H9 (cell line): Measurements from ENCODE around the gene MYCBP2. TPM values are rescaled to one million over a fixed set of nuclear protein-coding genes. Genes with fewer than 3 reads are reported as not detected.
"Not testable (repeated sequence)": the region's sequence is repeated elsewhere in the genome, so short reads cannot be mapped to it uniquely, and the experiment has no call there.

Experiments used
- DNase-seq: peaks from one replicate; pipeline ENCODE4 v3.0.0-alpha.2; 2017
- H2AFZ ChIP-seq: one replicate; pipeline ENCODE4 v1.6.1; 2013; ENCODE audit warnings: mild to moderate bottlenecking, low read length, control low read depth, moderate library complexity
- H2AK5ac ChIP-seq: 2 replicates; pipeline ENCODE4 v1.6.1; 2013; ENCODE audit warnings: low read length, control low read depth, mixed read lengths; ENCODE audit not compliant: insufficient read length
- H2BK120ac ChIP-seq: one replicate; pipeline ENCODE4 v1.6.1; 2013; ENCODE audit warnings: low read depth, mild to moderate bottlenecking, low read length, control low read depth, inconsistent platforms; ENCODE audit not compliant: poor library complexity, severe bottlenecking
- H2BK12ac ChIP-seq: 2 replicates; pipeline ENCODE4 v1.6.1; 2013; ENCODE audit warnings: low read length, control low read depth, mixed read lengths, low read depth; ENCODE audit not compliant: insufficient read length
- H2BK15ac ChIP-seq: 2 replicates; pipeline ENCODE4 v1.6.1; 2013; ENCODE audit warnings: low read depth, low read length, control low read depth
- H2BK20ac ChIP-seq: one replicate; pipeline ENCODE4 v1.6.1; 2013; ENCODE audit warnings: low read depth, mild to moderate bottlenecking, low read length, control low read depth, inconsistent platforms; ENCODE audit not compliant: poor library complexity, severe bottlenecking
- H2BK5ac ChIP-seq: 2 replicates; pipeline ENCODE4 v1.6.1; 2013; ENCODE audit warnings: low read length, control low read depth, mixed read lengths; ENCODE audit not compliant: insufficient read length
- H3K14ac ChIP-seq: 2 replicates; pipeline ENCODE4 v1.6.1; 2013; ENCODE audit warnings: low read length, control low read depth; ENCODE audit not compliant: insufficient read depth
- H3K18ac ChIP-seq: 2 replicates; pipeline ENCODE4 v1.6.1; 2013; ENCODE audit warnings: low read depth, mild to moderate bottlenecking, mixed read lengths, low read length, control low read depth; ENCODE audit not compliant: insufficient read length
- H3K23ac ChIP-seq: 2 replicates; pipeline ENCODE4 v1.6.1; 2013; ENCODE audit warnings: low read length, control low read depth, mixed read lengths, low read depth; ENCODE audit not compliant: insufficient read length
- H3K23me2 ChIP-seq: 2 replicates; pipeline ENCODE4 v1.6.1; 2013; ENCODE audit warnings: low read depth, mild to moderate bottlenecking, mixed read lengths, low read length, control low read depth; ENCODE audit not compliant: insufficient read length, poor library complexity, severe bottlenecking
- H3K27ac ChIP-seq: 2 replicates; pipeline ENCODE4 v1.5.1; 2013; ENCODE audit warnings: low read length, control low read depth, mixed read lengths, low read depth; ENCODE audit not compliant: insufficient read length
- H3K27me3 ChIP-seq: 2 replicates; pipeline ENCODE4 v1.6.1; 2013; ENCODE audit warnings: low read length, control low read depth, inconsistent platforms; ENCODE audit not compliant: insufficient read depth
- H3K4ac ChIP-seq: 2 replicates; pipeline ENCODE4 v1.6.1; 2013; ENCODE audit warnings: low read depth, mild to moderate bottlenecking, control low read depth, inconsistent platforms, low read length, moderate library complexity
- H3K4me1 ChIP-seq: 2 replicates; pipeline ENCODE4 v1.6.1; 2013; ENCODE audit warnings: low read length, control low read depth, inconsistent platforms; ENCODE audit not compliant: insufficient read depth
- H3K4me2 ChIP-seq: 2 replicates; pipeline ENCODE4 v1.6.1; 2013; ENCODE audit warnings: low read length, control low read depth, mixed read lengths; ENCODE audit not compliant: insufficient read length, insufficient read depth
- H3K56ac ChIP-seq: 2 replicates; pipeline ENCODE4 v1.6.1; 2013; ENCODE audit warnings: low read depth, mild to moderate bottlenecking, mixed read lengths, low read length, control low read depth; ENCODE audit not compliant: insufficient read length
- H3K79me1 ChIP-seq: 2 replicates; pipeline ENCODE4 v1.6.1; 2013; ENCODE audit warnings: low read depth, mild to moderate bottlenecking, moderate library complexity, low read length, control low read depth, inconsistent platforms; ENCODE audit not compliant: insufficient read depth, poor library complexity, severe bottlenecking
- H3K79me2 ChIP-seq: 2 replicates; pipeline ENCODE4 v1.6.1; 2013; ENCODE audit warnings: low read length, control low read depth, inconsistent platforms; ENCODE audit not compliant: insufficient read depth
- H3K9ac ChIP-seq: 2 replicates; pipeline ENCODE4 v1.6.1; 2013; ENCODE audit warnings: low read length, control low read depth, mixed read lengths; ENCODE audit not compliant: insufficient read length; ENCODE audit errors: extremely low read depth
- H3K9me3 ChIP-seq: one replicate; pipeline ENCODE4 v1.6.1; 2013; ENCODE audit warnings: low read depth, low read length, inconsistent platforms; ENCODE audit not compliant: control insufficient read depth
- H3T11ph ChIP-seq: one replicate; pipeline ENCODE4 v1.6.1; 2013; ENCODE audit warnings: mild to moderate bottlenecking, low read length, control low read depth, inconsistent platforms
- H4K20me1 ChIP-seq: one replicate; pipeline ENCODE4 v1.6.1; 2013; ENCODE audit not compliant: control insufficient read depth, insufficient read length, insufficient read depth
- H4K5ac ChIP-seq: 2 replicates; pipeline ENCODE4 v1.6.1; 2013; ENCODE audit warnings: low read depth, mild to moderate bottlenecking, mixed read lengths, low read length, control low read depth; ENCODE audit not compliant: insufficient read length
- H4K8ac ChIP-seq: replicated peaks from 2 replicates; pipeline ENCODE4 v1.6.1; 2013; ENCODE audit warnings: low read length, control low read depth, mixed read lengths, low read depth; ENCODE audit not compliant: insufficient read length
- H4K91ac ChIP-seq: 2 replicates; pipeline ENCODE4 v1.6.1; 2013; ENCODE audit warnings: low read depth, mild to moderate bottlenecking, moderate library complexity, mixed read lengths, low read length, control low read depth; ENCODE audit not compliant: insufficient read length
- H3K27ac Mint-ChIP-seq, 3 experiments: 2 replicates in 2 of 3; 3 replicates in 1 of 3; pipeline ENCODE4 v1.8.0; 2020 to 2021; ENCODE audit warnings: mixed read lengths in 3 of 3, mild to moderate bottlenecking in 1 of 3, moderate library complexity in 1 of 3
- H3K27me3 Mint-ChIP-seq: 2 replicates; pipeline ENCODE4 v1.8.0; 2021; ENCODE audit warnings: low read depth, mild to moderate bottlenecking, moderate library complexity, mixed read lengths
- H3K36me3 Mint-ChIP-seq, 3 experiments: 2 replicates in 2 of 3; 3 replicates in 1 of 3; pipeline ENCODE4 v1.8.0; 2020 to 2021; ENCODE audit warnings: low read depth in 3 of 3, mixed read lengths in 3 of 3; ENCODE audit not compliant: insufficient read depth in 1 of 3
- H3K4me1 Mint-ChIP-seq, 2 experiments: 2 replicates each; pipeline ENCODE4 v1.8.0; 2020; ENCODE audit warnings: mixed read lengths in 2 of 2
- H3K4me3 Mint-ChIP-seq, 2 experiments: 2 replicates in 1 of 2; 3 replicates in 1 of 2; pipeline ENCODE4 v1.8.0; 2020 to 2021; ENCODE audit warnings: mild to moderate bottlenecking in 2 of 2, mixed read lengths in 2 of 2, moderate library complexity in 1 of 2
- H3K9me3 Mint-ChIP-seq, 2 experiments: 2 replicates in 1 of 2; 3 replicates in 1 of 2; pipeline ENCODE4 v1.8.0; 2020; ENCODE audit warnings: mild to moderate bottlenecking in 2 of 2, mixed read lengths in 2 of 2, moderate library complexity in 1 of 2
- CTCF ChIP-seq: fragments of 200-600 bp; sonication (generic); conservative IDR thresholded peaks from 3 replicates; pipeline ENCODE4 v1.8.0; 2021; ENCODE audit warnings: antibody characterized with exemption, mild to moderate bottlenecking
- WGBS: extraction: QIAGEN DNeasy Blood & Tissue Kit; methylation state at CpG from one replicate; pipeline ENCODE4 v1.1.7; 2013; ENCODE audit warnings: missing lambda C conversion rate, low lambda C conversion rate, mixed read lengths; ENCODE audit not compliant: insufficient read length; ENCODE audit errors: extremely low coverage; 5-methylcytosine and 5-hydroxymethylcytosine counted together
- total RNA-seq: library from RNA; stranded (reverse); gene quantifications from 2 replicates; pipeline ENCODE4 v1.2.1, GENCODE V29; 2021

MYCBP2 gene
- total RNA-seq, 1 experiment from 2014 or later = 32.0 TPM

- H3K4me3 Mint-ChIP-seq = no peak overlapping the region
- Histone ChIP-seq H3K4me1 (no peaks in the 10 kb centered on the region; the same call in 1 of the 2 replicates), H3K27ac (no peak overlapping the region), H3K27me3 (no peaks in the 10 kb centered on the region), H3K9me3 (no peaks in the 10 kb centered on the region), H3K9ac (no peak overlapping the region), H3K79me1 (no peaks in the 10 kb centered on the region), H3K4me2 (no peak overlapping the region), H2BK20ac (no peak overlapping the region), H2BK120ac (no peak overlapping the region), H3K23ac (no peak overlapping the region), H3K4ac (no peak overlapping the region), H2BK12ac (no peak overlapping the region), H4K5ac (no peak overlapping the region), H2AK5ac (no peak overlapping the region), H2BK5ac (no peak overlapping the region), H3K79me2 (no peaks in the 10 kb centered on the region), H3T11ph (no peak overlapping the region), H2AFZ (no peak overlapping the region), H4K20me1 (no peaks in the 10 kb centered on the region), H3K23me2 (no peaks in the 10 kb centered on the region), H4K91ac (no peak overlapping the region), H3K14ac (no peak overlapping the region), H3K18ac (no peak overlapping the region), H2BK15ac (no peak overlapping the region), H3K56ac (no peak overlapping the region), H4K8ac (no peak overlapping the region)
- peaks cover 16 to 17% of the 10 kb centered on the region in 2 experiments for H3K4me1 Mint-ChIP-seq
- DNase-seq = no peak
- no peak for TF ChIP-seq CTCF
- H3K27ac Mint-ChIP-seq = no peak overlapping the region
- H3K27me3 Mint-ChIP-seq = no peaks in the 10 kb centered on the region
- peaks cover 18 to 20% (median 19%) of the 10 kb centered on the region in 3 experiments for H3K36me3 Mint-ChIP-seq
- H3K9me3 Mint-ChIP-seq = no peaks in the 10 kb centered on the region; a peak in 2 of 5 replicates
These were observed 37.0 kb downstream of the MYCBP2 start for GRCh38 chr13:77289851-77290250.

GRCh38 chr13:77285632-77286031 lies 41.3 kb downstream of the MYCBP2 start:
- H3K4me1 ChIP-seq, H3K36me3 Mint-ChIP-seq, H2AFZ ChIP-seq, H3K79me2 ChIP-seq, H3K27me3 Mint-ChIP-seq, DNase-seq, H4K91ac ChIP-seq, H4K5ac ChIP-seq, H3K18ac ChIP-seq, H3K9me3 Mint-ChIP-seq, H3K23ac ChIP-seq, H2BK120ac ChIP-seq, H3K23me2 ChIP-seq, H2BK15ac ChIP-seq, H2BK12ac ChIP-seq, H3K4me3 Mint-ChIP-seq, H2BK5ac ChIP-seq, H4K20me1 ChIP-seq, H3K4ac ChIP-seq, H3K14ac ChIP-seq, H2AK5ac ChIP-seq, H3K9ac ChIP-seq, H3K27me3 ChIP-seq, H3K56ac ChIP-seq, H3K79me1 ChIP-seq, H3K9me3 ChIP-seq, H2BK20ac ChIP-seq, H4K8ac ChIP-seq, H3T11ph ChIP-seq, H3K27ac ChIP-seq, H3K4me2 ChIP-seq: not testable (repeated sequence)
- H3K27ac Mint-ChIP-seq = peak overlapping the region; percentile 18 to 71 (median 40); a peak in 5 of 7 replicates
- H3K4me1 Mint-ChIP-seq = peaks cover 16 to 17% of the 10 kb centered on the region in 2 experiments
- no CpG with 5 or more reads among the region's 3 CpGs for WGBS
